ENCODE measurements around the gene CENPP. TPM values are rescaled to one million over a fixed set of nuclear protein-coding genes. Genes with fewer than 3 reads are reported as not detected.

The CENPP gene
- total RNA-seq, 4 donors from 2014 or later = 1.5 to 11.6 (median 5.5) TPM

DNA sequence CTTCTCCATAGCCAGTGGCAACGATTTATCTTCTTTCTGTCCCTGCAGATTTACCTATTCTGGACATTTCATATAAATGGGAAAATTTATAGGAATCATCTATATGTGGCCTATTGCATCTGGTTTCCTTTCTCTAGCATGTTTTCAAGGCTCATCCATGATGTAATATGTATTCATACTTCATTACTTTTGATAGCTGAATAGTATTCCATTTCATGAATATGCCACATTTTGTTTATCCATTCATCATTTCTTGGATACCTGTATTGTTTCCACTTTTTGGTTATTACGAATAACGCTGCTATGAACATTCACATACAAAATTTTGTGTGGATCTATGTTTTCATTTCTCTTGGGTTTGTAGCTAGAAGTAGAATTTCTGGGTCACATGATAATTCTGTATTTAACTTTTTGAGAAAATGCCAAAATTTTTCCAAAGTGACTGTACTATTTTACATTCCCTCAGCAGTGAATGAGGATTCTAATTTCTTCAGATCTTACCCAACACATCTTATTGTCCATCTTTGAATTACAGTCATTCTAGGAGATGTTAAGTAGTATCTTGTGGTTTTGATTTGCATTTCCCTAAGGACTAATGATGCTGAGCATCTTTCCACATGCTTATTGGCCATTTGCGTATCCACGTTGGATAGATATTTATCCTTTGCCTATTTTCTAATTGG, 35.9 kb upstream of the CENPP start:
- TF ChIP-seq, protein P1, sequence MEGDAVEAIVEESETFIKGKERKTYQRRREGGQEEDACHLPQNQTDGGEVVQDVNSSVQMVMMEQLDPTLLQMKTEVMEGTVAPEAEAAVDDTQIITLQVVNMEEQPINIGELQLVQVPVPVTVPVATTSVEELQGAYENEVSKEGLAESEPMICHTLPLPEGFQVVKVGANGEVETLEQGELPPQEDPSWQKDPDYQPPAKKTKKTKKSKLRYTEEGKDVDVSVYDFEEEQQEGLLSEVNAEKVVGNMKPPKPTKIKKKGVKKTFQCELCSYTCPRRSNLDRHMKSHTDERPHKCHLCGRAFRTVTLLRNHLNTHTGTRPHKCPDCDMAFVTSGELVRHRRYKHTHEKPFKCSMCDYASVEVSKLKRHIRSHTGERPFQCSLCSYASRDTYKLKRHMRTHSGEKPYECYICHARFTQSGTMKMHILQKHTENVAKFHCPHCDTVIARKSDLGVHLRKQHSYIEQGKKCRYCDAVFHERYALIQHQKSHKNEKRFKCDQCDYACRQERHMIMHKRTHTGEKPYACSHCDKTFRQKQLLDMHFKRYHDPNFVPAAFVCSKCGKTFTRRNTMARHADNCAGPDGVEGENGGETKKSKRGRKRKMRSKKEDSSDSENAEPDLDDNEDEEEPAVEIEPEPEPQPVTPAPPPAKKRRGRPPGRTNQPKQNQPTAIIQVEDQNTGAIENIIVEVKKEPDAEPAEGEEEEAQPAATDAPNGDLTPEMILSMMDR (IDR thresholded peaks at IDR 0.05) = no peak
- TF ChIP-seq POLR2A (IDR thresholded peaks at IDR 0.05) = no peak
- no peaks in the 10 kb centered on the region for H3K9me3 ChIP-seq
- 96 to 98% methylated on average over 5 of the region's 5 CpGs for WGBS, 2 donors
- H3K27ac ChIP-seq = no peak overlapping the region
- no peak overlapping the region for H3K4me3 ChIP-seq (replicated peaks in 1 of 3)
- intact Hi-C loops (cut with DNase I) = no loop called here
- H3K36me3 ChIP-seq = peaks cover 0 to 7% of the 10 kb centered on the region in 2 donors
- DNase-seq = no peak
- H3K4me1 ChIP-seq = peaks cover 13 to 16% of the 10 kb centered on the region in 2 donors
- no peaks in the 10 kb centered on the region for H3K27me3 ChIP-seq

GRCh38 chr9:92290785-92291429, 34.8 kb upstream of the CENPP start:
- H3K4me3 ChIP-seq (replicated peaks in 1 of 3) = no peak overlapping the region
- no peak for DNase-seq
- no peaks in the 10 kb centered on the region for H3K9me3 ChIP-seq
- intact Hi-C loops (cut with DNase I) = no loop called here
- no peak overlapping the region for H3K27ac ChIP-seq
- WGBS, 2 donors = 91 to 95% methylated on average over 1 of the region's 1 CpG
- peaks cover 0 to under 1% of the 10 kb centered on the region in 2 donors for H3K36me3 ChIP-seq
- H3K4me1 ChIP-seq = peaks cover 13 to 16% of the 10 kb centered on the region in 2 donors
- H3K27me3 ChIP-seq = no peaks in the 10 kb centered on the region
- TF ChIP-seq, protein P1 (IDR thresholded peaks at IDR 0.05) = no peak
- TF ChIP-seq POLR2A (IDR thresholded peaks at IDR 0.05) = no peak

DNA sequence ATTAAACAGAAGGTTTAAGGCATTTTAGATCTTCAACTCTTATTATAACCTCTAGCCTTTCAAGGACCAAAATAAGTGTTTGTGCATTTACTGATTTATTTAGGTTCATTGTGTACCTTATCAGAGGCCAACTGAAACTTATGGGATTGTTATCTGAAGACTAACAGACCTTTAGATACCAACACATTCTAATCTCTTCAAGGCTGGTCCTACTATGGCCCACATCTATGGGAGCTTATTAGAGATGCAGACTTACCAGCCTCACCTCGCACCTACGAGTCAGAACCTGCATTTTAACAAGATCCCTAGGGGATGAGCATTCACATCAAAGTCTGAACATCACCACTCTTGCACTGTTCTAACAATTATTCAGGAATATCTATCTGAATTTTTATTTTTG, 34.2 kb upstream of the CENPP start:
- Histone ChIP-seq H3K4me3 (replicated peaks in 1 of 3) (no peak overlapping the region), H3K9me3 (no peaks in the 10 kb centered on the region), H3K27ac (no peak overlapping the region), H3K36me3 (no peaks in the 10 kb centered on the region), H3K27me3 (no peaks in the 10 kb centered on the region), H3K4me1 (peaks cover 13 to 16% of the 10 kb centered on the region in 2 donors)
- intact Hi-C loops (cut with DNase I) = no loop called here
- no peak for DNase-seq
- 92 to 96% methylated on average over 2 of the region's 2 CpGs for WGBS, 2 donors
- TF ChIP-seq POLR2A (IDR thresholded peaks at IDR 0.05) = no peak
- TF ChIP-seq, protein P1 (IDR thresholded peaks at IDR 0.05) = no peak

GRCh38 chr9:92292338-92293074, 33.2 kb upstream of the CENPP start:
- H3K4me1 ChIP-seq = peaks cover 13 to 16% of the 10 kb centered on the region in 2 donors
- H3K27ac ChIP-seq = peak overlapping the region in 1 of 3 donors; percentile 0
- intact Hi-C loops (cut with DNase I) = no loop called here
- H3K27me3 ChIP-seq = no peaks in the 10 kb centered on the region
- peak in 1 of 2 donors; percentile 3 for DNase-seq
- peaks cover 1 to 9% of the 10 kb centered on the region in 2 donors for H3K36me3 ChIP-seq
- peak overlapping the region in 2 of 3 donors; percentile 48 to 60 for H3K4me3 ChIP-seq (replicated peaks in 1 of 3)
- no peak for TF ChIP-seq POLR2A (IDR thresholded peaks at IDR 0.05)
- TF ChIP-seq, protein P1 (IDR thresholded peaks at IDR 0.05) = no peak
- 54 to 62% methylated on average over 7 to 8 of the region's 8 CpGs for WGBS, 2 donors
- H3K9me3 ChIP-seq = no peaks in the 10 kb centered on the region

All from thyroid gland (tissue), 4 donors.